Smooth muscle cell of the umbilical artery (primary cell): ENCODE results near the gene TTC23. TPM values are rescaled to one million over a fixed set of nuclear protein-coding genes. Genes with fewer than 3 reads are reported as not detected.

Experiments
- total RNA-seq: library from RNA; depleted of rRNA; stranded (reverse); fragments of >200 nt; gene quantifications from 2 replicates; pipeline ENCODE4 v1.2.3, GENCODE V29; 2014

TTC23 gene, protein sequence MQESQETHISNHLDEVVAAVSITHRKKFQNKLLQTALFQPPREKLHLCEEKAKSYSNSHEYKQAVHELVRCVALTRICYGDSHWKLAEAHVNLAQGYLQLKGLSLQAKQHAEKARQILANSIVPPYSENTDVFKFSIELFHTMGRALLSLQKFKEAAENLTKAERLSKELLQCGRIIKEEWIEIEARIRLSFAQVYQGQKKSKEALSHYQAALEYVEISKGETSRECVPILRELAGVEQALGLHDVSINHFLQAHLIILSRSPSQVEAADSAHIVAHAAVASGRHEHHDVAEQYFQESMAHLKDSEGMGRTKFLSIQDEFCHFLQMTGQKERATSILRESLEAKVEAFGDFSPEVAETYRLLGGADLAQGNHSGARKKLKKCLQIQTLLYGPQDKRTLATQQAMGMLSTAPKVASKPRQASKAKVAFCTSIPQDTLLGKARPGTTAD
- 32.6 and 36.2 TPM in 2 replicates for total RNA-seq

DNA sequence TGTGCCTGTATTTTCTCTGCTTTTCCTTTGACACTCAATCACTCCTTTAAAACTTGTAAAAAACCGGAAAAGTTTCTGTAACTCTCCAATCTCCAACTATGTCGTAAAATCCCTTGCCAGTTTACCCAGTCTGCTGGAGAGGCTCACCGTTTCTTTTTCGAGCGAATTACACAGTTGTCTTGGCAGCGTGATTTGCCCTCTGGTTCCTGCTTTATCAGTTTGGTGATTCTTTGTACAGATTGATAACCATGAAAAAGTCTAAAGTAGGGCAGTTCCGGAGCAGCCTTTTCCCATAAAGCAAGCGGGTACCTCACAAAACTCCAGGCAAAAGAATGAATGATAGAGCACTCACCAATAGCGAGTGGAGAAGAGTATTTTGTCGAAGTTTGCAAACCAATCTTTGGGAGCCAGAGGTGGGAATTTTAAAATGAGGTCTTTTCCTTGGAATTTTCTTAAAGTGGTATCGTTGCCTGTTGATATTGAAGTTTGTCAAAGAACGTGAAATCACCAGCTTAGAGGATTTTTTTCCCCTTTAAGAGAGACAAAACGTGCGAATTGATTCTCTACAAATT lies at the start of gene TTC23:
TSS of gene TTC23 (minus strand) at position 312 of the 572 bp plus-strand sequence. CDS start 20,869 bp downstream, outside the sequence.

DNA sequence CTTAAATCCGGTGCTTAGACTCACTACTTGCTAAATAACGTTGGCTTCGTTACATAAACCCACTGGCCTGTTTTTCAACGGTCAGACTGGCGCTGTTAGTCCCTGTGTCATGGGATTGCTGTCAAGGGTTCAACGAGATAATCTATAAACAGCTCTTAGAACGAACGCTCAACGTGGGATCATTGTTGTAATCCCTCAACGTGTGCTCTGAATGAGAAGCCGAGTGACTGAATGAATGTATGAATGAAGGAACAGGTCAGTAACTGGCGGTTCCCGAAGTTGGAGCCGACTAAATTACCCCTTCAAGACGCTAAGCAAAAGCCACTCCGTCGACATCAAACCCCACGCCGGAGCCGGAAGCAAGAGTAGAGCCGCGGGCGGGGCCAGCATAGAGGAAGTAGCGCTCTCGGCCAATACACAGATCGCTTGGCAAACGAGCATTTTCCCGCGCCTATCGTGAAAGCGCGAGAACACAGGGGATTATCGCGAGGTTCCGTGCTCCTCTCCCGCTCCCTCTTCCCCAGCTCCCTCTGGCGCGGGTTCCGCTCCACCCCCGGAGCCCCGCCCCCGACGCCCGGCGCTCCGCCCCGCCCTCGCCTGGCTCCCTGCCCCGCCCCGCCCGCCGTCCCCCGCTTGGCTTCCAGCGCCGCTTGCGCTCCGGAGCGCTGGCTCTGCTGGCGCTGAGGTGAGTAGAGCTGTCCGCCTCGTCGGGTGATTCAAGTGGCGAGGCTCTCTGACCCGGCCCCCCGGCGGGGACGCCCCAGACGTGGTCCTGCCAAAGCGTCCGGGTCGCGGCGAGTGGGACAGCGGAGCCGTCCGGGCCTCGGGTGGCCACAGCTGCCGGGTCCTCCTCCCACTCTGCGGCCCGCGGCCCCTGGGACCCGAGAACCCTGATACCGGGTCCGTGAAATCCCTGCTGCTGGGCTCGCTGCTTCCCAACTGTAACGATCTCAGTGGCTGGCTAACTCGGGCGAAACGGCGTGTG lies 1.8 kb upstream of the TTC23 start, which contains the start of gene LRRC28:
TSS of gene LRRC28 (plus strand) at position 625 of the 985 bp plus-strand sequence. CDS start 4,477 bp downstream, outside the sequence.

DNA sequence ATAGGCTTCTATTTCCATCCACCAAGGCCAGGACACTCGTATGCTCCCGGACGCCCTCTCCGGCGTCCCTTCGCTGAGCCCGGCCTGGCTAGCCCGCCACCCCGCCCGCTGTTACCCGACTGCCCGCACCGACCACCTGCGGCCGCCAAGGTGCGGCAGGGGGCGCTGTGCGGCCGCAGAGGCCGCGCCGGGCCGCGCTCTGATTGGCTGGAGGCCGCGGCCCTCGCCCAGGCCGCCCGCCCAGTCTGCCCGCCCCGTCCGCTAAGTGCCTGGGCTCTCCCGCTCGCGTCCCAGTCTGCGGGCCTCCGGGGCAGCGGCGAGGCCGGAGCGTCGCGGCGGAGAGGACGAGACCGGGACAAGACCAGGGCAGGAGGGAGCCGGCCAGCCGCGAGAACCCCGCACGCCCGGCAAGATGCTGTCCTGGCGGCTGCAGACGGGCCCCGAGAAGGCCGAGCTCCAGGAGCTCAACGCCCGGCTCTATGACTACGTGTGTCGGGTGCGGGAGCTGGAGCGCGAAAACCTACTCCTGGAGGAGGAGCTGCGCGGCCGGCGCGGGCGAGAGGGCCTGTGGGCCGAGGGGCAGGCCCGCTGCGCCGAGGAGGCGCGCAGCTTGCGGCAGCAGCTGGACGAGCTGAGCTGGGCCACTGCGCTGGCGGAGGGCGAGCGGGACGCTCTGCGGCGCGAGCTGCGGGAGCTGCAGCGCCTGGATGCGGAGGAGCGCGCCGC lies 144.4 kb downstream of the TTC23 start, which contains the start of gene SYNM:
TSS of gene SYNM (plus strand) at position 293 of the 726 bp plus-strand sequence. CDS start at position 413, 120 bp downstream.

Other genes with a start within 250 kb of the TTC23 start
- gene PGPEP1L, start 241.8 kb downstream of the TTC23 start, total RNA-seq, result not detected in 2 replicates
- gene SYNM, start 144.5 kb downstream of the TTC23 start, total RNA-seq, result 20.0 and 48.4 TPM in 2 replicates
- 21.4 and 21.7 TPM in 2 replicates for gene LRRC28, start 1.9 kb upstream of the TTC23 start, total RNA-seq